HUDEP-2 (cell line): ENCODE results near the gene PHGDH.

Experiments
- DNase-seq, 76 experiments: peaks; one replicate each; lab custom pipeline; 2025; ENCODE audit not compliant: unreplicated experiment in 76 of 76; lab: John Stamatoyannopoulos, UW

Gene PHGDH

GRCh38 chr1:119729044-119729443, 17.3 kb downstream of the PHGDH start:
- no peak for DNase-seq

GRCh38 chr1:119731060-119731459, 19.3 kb downstream of the PHGDH start:
- DNase-seq, result no peak

- DNase-seq, result no peak
Measured at GRCh38 chr1:119731741-119732430, 20.2 kb downstream of the PHGDH start.

- DNase-seq, result no peak
Measured at GRCh38 chr1:119732465-119733168, 20.9 kb downstream of the PHGDH start.

- no peak for DNase-seq
Measured at GRCh38 chr1:119733754-119734153, 22.0 kb downstream of the PHGDH start.

- DNase-seq, result no peak
Measured at GRCh38 chr1:119735217-119735616, 23.5 kb downstream of the PHGDH start.

- no peak for DNase-seq
Measured at GRCh38 chr1:119736649-119737039, 24.9 kb downstream of the PHGDH start.

- peak in 75 of 76 experiments; percentile 34 to 94 (median 83) for DNase-seq
Measured at GRCh38 chr1:119737040-119737682, 25.4 kb downstream of the PHGDH start.

GRCh38 chr1:119738100-119738720, 26.5 kb downstream of the PHGDH start:
- DNase-seq, result no peak

- DNase-seq, result peak in 40 of 76 experiments; percentile 3 to 61 (median 30)
Measured at GRCh38 chr1:119739150-119739549, 27.4 kb downstream of the PHGDH start.

GRCh38 chr1:119740261-119740660, 28.5 kb downstream of the PHGDH start:
- DNase-seq, result no peak

- no peak for DNase-seq
Measured at GRCh38 chr1:119740896-119741780, 29.4 kb downstream of the PHGDH start.

- no peak for DNase-seq
Measured at GRCh38 chr1:119742202-119742601, 30.5 kb downstream of the PHGDH start.

GRCh38 chr1:119742677-119743076, 30.9 kb downstream of the PHGDH start:
- DNase-seq, result no peak

- peak in 1 of 76 experiments; percentile 12 for DNase-seq
Measured at GRCh38 chr1:119743308-119743707, 31.6 kb downstream of the PHGDH start.

- DNase-seq, result peak in 34 of 76 experiments; percentile 2 to 55 (median 20)
Measured at GRCh38 chr1:119743776-119744597, 32.3 kb downstream of the PHGDH start.

GRCh38 chr1:119744598-119744942, 32.8 kb downstream of the PHGDH start:
- DNase-seq, result no peak

GRCh38 chr1:119745034-119745433, 33.3 kb downstream of the PHGDH start:
- no peak for DNase-seq

- DNase-seq, result no peak
Measured at GRCh38 chr1:119747451-119747850, 35.7 kb downstream of the PHGDH start.

GRCh38 chr1:119748040-119748439, 36.3 kb downstream of the PHGDH start:
- no peak for DNase-seq
